BJ (cell line): Measurements from ENCODE around the gene NT5DC1. TPM values are rescaled to one million over a fixed set of nuclear protein-coding genes. Genes with fewer than 3 reads are reported as not detected.

ENCODE experiments used
- CTCF ChIA-PET: fragments of 350-600 bp; formaldehyde crosslinking; extraction: SDS; loops from one replicate; lab custom pipeline; 2021; ENCODE audit warnings: antibody characterized with exemption, inconsistent platforms; lab: Yijun Ruan, JAX
- POLR2A ChIA-PET: fragments of 300-600 bp; sonication (Branson Sonifier 250); formaldehyde crosslinking; extraction: SDS; loops from one replicate; lab custom pipeline; 2021; ENCODE audit warnings: antibody characterized with exemption; lab: Charles Lee
- DNase-seq: peaks from one replicate; pipeline ENCODE4 v3.0.0-alpha.2; 2011; ENCODE audit warnings: low read depth
- H3K27me3 ChIP-seq: 2 replicates; pipeline ENCODE4 v1.6.0; 2011; ENCODE audit warnings: low read length; ENCODE audit not compliant: control insufficient read depth, insufficient read depth
- H3K36me3 ChIP-seq: 2 replicates; pipeline ENCODE4 v1.5.1; 2011; ENCODE audit warnings: low read length; ENCODE audit not compliant: control insufficient read depth, insufficient read depth
- H3K4me3 ChIP-seq: 2 replicates; pipeline ENCODE4 v1.5.1; 2011; ENCODE audit warnings: low read depth, mild to moderate bottlenecking, control low read depth, low read length
- CTCF ChIP-seq: IDR thresholded peaks from 2 replicates; pipeline ENCODE4 v1.5.1; 2011; ENCODE audit warnings: low read depth, mild to moderate bottlenecking, control low read depth, inconsistent platforms, low read length, moderate library complexity; ENCODE audit not compliant: insufficient read depth
- polyA plus RNA-seq: library from polyadenylated mRNA; depleted of rRNA; stranded (reverse); fragments of >200 nt; gene quantifications from 2 replicates; pipeline ENCODE4 v1.2.3, GENCODE V29; 2011

Gene NT5DC1
- polyA plus RNA-seq, 1 experiment: 12.3 TPM

DNA sequence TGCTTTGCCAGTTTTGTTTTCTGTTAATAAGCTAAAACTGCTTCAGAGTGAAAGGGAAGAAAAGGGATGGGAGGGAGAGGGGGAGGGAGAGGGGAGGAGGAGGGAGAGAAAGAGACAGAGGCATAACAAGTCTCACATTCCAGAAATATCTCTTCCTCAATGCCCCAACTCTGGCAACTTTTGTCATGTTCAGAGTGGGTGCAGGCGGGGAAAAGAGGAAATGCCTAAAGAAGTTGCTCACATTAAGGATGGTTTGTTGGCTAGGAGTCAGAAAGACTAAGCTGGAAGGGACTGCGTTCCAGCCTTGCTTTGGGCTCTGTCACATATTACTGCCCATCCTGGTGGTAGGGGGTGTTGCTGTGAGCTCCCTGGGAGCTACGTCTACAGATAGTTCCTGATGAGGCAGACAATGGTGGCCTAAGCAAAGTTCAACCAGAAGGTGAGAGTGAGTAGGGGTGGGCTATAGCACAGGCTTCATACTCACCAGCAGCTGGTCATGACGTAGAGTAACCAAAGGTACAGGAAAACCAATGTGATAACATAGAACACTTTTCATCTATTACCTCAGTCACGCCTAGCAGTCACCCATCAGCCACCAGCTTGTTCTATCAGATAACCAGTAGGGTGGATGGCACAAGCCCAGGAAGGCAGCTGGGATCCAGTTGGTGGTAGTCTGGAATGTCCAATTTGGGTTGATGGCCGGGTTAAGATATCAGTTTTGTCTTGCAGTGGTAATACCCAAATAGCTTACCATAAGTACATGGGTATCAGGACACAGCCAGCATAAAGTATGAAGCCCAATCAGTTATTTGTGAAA, 151.1 kb downstream of the NT5DC1 start:
- ChIA-PET CTCF (interaction anchor here (0.6 to 5.3 kb wide), 5 partner anchors 16 to 313 kb away, joined by 3 to 43 read pairs (median 3); no protein-coding TSS in a partner anchor), POLR2A (interaction anchor here (0.7 kb wide), 1 partner anchor 430 kb away, joined by 4 read pairs; no protein-coding TSS in a partner anchor)
- H3K4me3 ChIP-seq: peak overlapping the region; percentile 38
- DNase-seq: peak; percentile 60
- no peaks in the 10 kb centered on the region for H3K27me3 ChIP-seq
- H3K36me3 ChIP-seq: no peaks in the 10 kb centered on the region
- no peak for TF ChIP-seq CTCF

DNA sequence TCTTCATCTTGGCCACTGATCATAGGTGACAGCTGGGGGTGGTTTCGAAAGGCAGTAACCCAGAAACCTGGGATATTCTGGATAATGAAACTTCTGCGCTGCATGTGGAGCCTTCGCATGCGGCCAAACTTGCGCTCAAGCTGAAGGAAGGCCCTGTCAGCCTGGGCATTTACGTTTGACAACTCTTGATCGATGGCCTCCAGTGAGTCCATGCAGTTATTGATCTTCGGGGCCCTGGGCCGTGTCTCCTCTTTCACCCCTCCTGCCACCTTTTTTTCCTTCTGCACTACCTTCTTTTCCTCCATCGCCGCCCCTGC, 152.5 kb downstream of the NT5DC1 start:
- H3K4me3 ChIP-seq: peak overlapping the region; percentile 99
- ChIA-PET CTCF (interaction anchor here (0.8 to 5.3 kb wide), 4 partner anchors 9 to 36 kb away, joined by 3 to 43 read pairs (median 4); no protein-coding TSS in a partner anchor), POLR2A (interaction anchor here (0.6 kb wide), 1 partner anchor 310 kb away, joined by 3 read pairs; no protein-coding TSS in a partner anchor)
- no peaks in the 10 kb centered on the region for H3K36me3 ChIP-seq
- DNase-seq: no peak
- H3K27me3 ChIP-seq: no peaks in the 10 kb centered on the region
- TF ChIP-seq CTCF: no peak

- no peak for TF ChIP-seq CTCF
- Histone ChIP-seq H3K36me3 (no peaks in the 10 kb centered on the region), H3K4me3 (peak within 1 kb of the TSS; percentile 99), H3K27me3 (no peaks in the 10 kb centered on the region)
- ChIA-PET CTCF (interaction anchor here (0.8 to 5.3 kb wide), 7 partner anchors 8 to 308 kb away, joined by 3 to 43 read pairs (median 3); partner anchors contain the start of gene CALHM4), POLR2A (interaction anchor here (0.6 kb wide), 1 partner anchor 309 kb away, joined by 3 read pairs; no protein-coding TSS in a partner anchor)
- DNase-seq: peak; percentile 72
These were observed 153.0 kb downstream of the NT5DC1 start, which contains the start of gene TSPYL4 for GRCh38 chr6:116253505-116254296. TSPYL4 (minus strand) TSS chr6:116254075; CDS start chr6:116254008, 67 bp downstream.

DNA sequence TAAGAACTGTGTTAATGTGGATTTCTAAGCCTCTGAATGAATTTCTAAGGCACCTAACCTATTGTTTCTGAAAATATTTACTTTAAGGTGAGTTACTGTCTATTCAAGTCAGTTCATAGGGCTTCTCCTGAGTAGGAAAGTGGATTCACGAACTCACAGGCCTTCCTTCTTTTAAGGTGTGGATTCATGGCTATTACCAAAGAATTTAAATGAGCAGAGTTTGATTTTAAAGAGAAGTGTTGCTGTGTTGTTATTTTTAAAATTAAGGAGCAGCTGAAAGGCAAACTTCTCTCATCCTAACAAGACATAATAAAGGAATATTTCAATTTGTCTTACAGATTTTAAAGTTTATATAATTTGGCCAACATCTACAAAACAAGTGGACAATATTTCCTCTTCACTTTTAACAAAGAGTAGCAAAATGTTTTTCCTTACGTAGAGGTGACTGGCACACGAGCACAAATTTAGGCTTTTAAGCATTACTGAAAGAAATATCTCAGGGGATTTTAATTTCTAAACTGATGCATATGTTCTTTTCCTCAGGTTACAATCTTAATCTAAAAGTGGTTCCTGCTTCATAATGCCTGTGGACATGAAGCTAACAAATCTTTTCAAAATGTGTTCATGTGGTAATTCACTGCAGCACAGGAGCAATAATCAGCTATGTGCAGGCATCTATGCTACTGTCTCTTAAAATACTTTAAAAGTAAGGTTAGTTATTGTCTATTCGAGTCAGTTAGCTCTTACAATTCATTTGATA, 153.8 kb downstream of the NT5DC1 start:
- TF ChIP-seq CTCF: no peak
- POLR2A ChIA-PET: interaction anchor here (0.6 kb wide), 1 partner anchor 245 kb away, joined by 3 read pairs; no protein-coding TSS in a partner anchor
- H3K4me3 ChIP-seq: peak overlapping the region; percentile 99
- no peaks in the 10 kb centered on the region for H3K27me3 ChIP-seq
- H3K36me3 ChIP-seq: no peaks in the 10 kb centered on the region
- CTCF ChIA-PET: interaction anchor here (1.1 to 5.3 kb wide), 5 partner anchors 11 to 307 kb away, joined by 3 to 43 read pairs (median 4); partner anchors contain the start of gene CALHM4
- no peak for DNase-seq
